K562 (cell line): ENCODE results near the gene CBR4. TPM values are rescaled to one million over a fixed set of nuclear protein-coding genes. Genes with fewer than 3 reads are reported as not detected.

ENCODE experiments used
- ADNP ChIP-seq: fragments of 200-800 bp; sonication (Bioruptor generic); IDR thresholded peaks from 2 replicates; pipeline ENCODE4 v1.6.1; 2016; ENCODE audit warnings: missing genetic modification characterization, missing compliant biosample characterization
- HNRNPK ChIP-seq: fragments of 200-400 bp; formaldehyde crosslinking; IDR thresholded peaks from one replicate; pipeline ENCODE4 v1.6.1; 2018; ENCODE audit warnings: mild to moderate bottlenecking, low read depth, low read length; ENCODE audit not compliant: poor library complexity, severe bottlenecking
- POLR2A ChIP-seq: fragments of 450-650 bp; conservative IDR thresholded peaks from 2 replicates; pipeline ENCODE4 v1.6.1; 2016
- POLR3A ChIP-seq: IDR thresholded peaks from 2 replicates; pipeline ENCODE4 v1.6.1; 2011; ENCODE audit warnings: borderline replicate concordance, mild to moderate bottlenecking, moderate library complexity; ENCODE audit not compliant: insufficient read length, insufficient read depth; ENCODE audit errors: extremely low read depth
- SRF ChIP-seq, 2 experiments: fragments of 250-450, 450-650 bp in 1 of 2; sonication (Bioruptor Pico) in 1 of 2; sonication (generic) in 1 of 2; formaldehyde crosslinking; IDR thresholded peaks; 2 replicates each; pipeline versions ENCODE4 v1.5.0 to v1.5.1; 2020 to 2022; ENCODE audit warnings: mild to moderate bottlenecking in 1 of 2, missing genetic modification reagents in 1 of 2
- polyA plus RNA-seq, 8 experiments: library from polyadenylated mRNA; depleted of rRNA in 4 of 8; stranded (reverse) in 5 of 8; unstranded in 3 of 8; fragments of >200 nt; fragmentation: Nextera tagmentation in 2 of 8; fragmentation: Illumina TruSeq in 1 of 8; extraction: Ambion mirVana in 2 of 8; extraction: Trizol in 1 of 8; gene quantifications; 2 replicates each; pipeline versions ENCODE4 v1.2.1 to v1.2.3, GENCODE V29; 2011 to 2014; ENCODE audit warnings: inconsistent platforms in 1 of 8, missing spikeins in 1 of 8
- total RNA-seq, 7 experiments: library from RNA; depleted of rRNA in 6 of 7; stranded (reverse); fragments of >200 nt in 6 of 7; fragmentation: Illumina TruSeq in 2 of 7; extraction: Trizol in 2 of 7; gene quantifications; 2 replicates each; pipeline versions ENCODE4 v1.2.1 to v1.2.3, GENCODE V29; 2011 to 2021; ENCODE audit warnings: low replicate concordance in 1 of 7
- TF ChIP-seq, protein P1 (sequence below), 3 experiments: fragments of 200-800 bp in 1 of 3; fragments of 250-450 bp in 1 of 3; fragments of 450-650 bp in 1 of 3; sonication (Bioruptor Pico) in 1 of 3; sonication (Bioruptor generic) in 1 of 3; formaldehyde crosslinking in 1 of 3; IDR thresholded peaks; 2 replicates each; pipeline versions ENCODE4 v1.6.1 to v1.8.0; 2016 to 2022; ENCODE audit warnings: mild to moderate bottlenecking in 2 of 3, missing genetic modification characterization in 2 of 3, missing compliant biosample characterization in 1 of 3, moderate library complexity in 1 of 3
- TF ChIP-seq, protein P2 (sequence below), 2 experiments: fragments of 450-650 bp; IDR thresholded peaks; 2 replicates each; pipeline ENCODE4 v1.6.1; 2016
- TF ChIP-seq, protein P3 (sequence below): fragments of 250-450 bp; sonication (Bioruptor Pico); IDR thresholded peaks from 2 replicates; pipeline ENCODE4 v1.4.0; 2020
- TF ChIP-seq, protein P4 (sequence below): fragments of 450-650 bp; IDR thresholded peaks from 2 replicates; pipeline ENCODE4 v1.6.1; 2018; ENCODE audit not compliant: partially characterized antibody
- TF ChIP-seq, protein P5 (sequence below): fragments of 450-650 bp; IDR thresholded peaks from 2 replicates; pipeline ENCODE4 v1.7.1; 2018; ENCODE audit warnings: mild to moderate bottlenecking, low read depth; ENCODE audit not compliant: partially characterized antibody

Gene CBR4
- total and polyA plus RNA-seq, 9 of the 15 experiments (the other 6 are each of a cell fraction or from before 2014, with no cell fraction given): 12.1 to 26.4 (median 18.6) TPM

DNA sequence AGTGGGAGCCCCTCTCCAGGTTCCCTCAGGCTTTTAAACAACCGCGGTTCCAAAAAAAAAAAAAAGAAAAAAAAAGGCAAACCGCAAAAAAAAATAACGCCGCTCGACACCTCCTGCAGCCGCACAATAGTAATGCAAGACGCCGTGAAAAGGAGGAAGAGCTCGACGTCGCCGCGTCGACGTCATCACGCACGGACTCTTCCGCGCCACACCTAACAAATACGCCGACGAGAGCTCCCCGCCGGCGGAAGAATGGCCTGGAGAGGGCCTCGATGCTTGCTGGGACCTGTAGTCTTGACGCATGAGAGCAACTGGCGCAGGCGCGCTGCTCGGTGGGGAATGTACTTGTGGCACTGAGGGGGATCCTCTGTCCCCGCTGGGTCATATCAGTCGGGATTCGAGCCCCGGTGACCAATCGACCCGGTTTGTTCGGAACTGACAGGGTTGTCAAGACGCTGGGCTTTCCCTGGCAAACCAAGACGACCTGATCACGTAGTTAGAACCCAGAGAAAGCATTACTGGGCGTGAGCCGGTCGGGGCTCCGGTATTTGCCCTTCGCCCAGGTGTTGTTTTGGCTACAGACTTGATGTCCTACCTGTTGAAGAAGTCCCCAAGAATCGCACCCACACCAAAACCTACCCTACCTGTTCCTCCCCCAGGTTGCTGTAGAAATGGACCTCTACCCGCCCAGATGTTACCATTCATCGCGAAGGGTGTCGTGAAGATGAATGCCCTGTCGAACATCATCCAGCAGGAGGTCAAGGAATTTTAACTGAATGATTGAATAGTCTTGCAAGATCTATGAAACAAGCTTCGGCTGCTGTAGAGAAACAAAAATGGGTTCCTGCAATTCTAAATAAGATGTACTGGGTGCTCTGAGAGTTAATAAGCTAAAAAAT, at the start of gene CBR4 (continued):
- TF ChIP-seq HNRNPK (no peak), POLR3A (no peak), SRF (CRISPR knock-in tag; IDR thresholded peaks at IDR 0.05) (peak in 1 of 2 experiments; percentile 27; a peak in 1 of 4 replicates), ADNP (tag) (no peak), POLR2A (peak; percentile 94)
- TF ChIP-seq, protein P1, sequence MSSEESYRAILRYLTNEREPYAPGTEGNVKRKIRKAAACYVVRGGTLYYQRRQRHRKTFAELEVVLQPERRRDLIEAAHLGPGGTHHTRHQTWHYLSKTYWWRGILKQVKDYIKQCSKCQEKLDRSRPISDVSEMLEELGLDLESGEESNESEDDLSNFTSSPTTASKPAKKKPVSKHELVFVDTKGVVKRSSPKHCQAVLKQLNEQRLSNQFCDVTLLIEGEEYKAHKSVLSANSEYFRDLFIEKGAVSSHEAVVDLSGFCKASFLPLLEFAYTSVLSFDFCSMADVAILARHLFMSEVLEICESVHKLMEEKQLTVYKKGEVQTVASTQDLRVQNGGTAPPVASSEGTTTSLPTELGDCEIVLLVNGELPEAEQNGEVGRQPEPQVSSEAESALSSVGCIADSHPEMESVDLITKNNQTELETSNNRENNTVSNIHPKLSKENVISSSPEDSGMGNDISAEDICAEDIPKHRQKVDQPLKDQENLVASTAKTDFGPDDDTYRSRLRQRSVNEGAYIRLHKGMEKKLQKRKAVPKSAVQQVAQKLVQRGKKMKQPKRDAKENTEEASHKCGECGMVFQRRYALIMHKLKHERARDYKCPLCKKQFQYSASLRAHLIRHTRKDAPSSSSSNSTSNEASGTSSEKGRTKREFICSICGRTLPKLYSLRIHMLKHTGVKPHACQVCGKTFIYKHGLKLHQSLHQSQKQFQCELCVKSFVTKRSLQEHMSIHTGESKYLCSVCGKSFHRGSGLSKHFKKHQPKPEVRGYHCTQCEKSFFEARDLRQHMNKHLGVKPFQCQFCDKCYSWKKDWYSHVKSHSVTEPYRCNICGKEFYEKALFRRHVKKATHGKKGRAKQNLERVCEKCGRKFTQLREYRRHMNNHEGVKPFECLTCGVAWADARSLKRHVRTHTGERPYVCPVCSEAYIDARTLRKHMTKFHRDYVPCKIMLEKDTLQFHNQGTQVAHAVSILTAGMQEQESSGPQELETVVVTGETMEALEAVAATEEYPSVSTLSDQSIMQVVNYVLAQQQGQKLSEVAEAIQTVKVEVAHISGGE (CRISPR knock-in tag; IDR thresholded peaks at IDR 0.05): peak in 1 of 3 experiments; percentile 69; a peak in 1 of 6 replicates
- TF ChIP-seq, protein P2, sequence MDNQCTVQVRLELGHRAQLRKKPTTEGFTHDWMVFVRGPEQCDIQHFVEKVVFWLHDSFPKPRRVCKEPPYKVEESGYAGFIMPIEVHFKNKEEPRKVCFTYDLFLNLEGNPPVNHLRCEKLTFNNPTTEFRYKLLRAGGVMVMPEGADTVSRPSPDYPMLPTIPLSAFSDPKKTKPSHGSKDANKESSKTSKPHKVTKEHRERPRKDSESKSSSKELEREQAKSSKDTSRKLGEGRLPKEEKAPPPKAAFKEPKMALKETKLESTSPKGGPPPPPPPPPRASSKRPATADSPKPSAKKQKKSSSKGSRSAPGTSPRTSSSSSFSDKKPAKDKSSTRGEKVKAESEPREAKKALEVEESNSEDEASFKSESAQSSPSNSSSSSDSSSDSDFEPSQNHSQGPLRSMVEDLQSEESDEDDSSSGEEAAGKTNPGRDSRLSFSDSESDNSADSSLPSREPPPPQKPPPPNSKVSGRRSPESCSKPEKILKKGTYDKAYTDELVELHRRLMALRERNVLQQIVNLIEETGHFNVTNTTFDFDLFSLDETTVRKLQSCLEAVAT (IDR thresholded peaks at IDR 0.05): peak in 1 of 2 experiments; percentile 93; a peak in 1 of 4 replicates
- TF ChIP-seq, protein P3, sequence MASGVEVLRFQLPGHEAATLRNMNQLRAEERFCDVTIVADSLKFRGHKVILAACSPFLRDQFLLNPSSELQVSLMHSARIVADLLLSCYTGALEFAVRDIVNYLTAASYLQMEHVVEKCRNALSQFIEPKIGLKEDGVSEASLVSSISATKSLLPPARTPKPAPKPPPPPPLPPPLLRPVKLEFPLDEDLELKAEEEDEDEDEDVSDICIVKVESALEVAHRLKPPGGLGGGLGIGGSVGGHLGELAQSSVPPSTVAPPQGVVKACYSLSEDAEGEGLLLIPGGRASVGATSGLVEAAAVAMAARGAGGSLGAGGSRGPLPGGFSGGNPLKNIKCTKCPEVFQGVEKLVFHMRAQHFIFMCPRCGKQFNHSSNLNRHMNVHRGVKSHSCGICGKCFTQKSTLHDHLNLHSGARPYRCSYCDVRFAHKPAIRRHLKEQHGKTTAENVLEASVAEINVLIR: peak; percentile 70; the same call in 1 of the 2 replicates
- TF ChIP-seq, protein P4, sequence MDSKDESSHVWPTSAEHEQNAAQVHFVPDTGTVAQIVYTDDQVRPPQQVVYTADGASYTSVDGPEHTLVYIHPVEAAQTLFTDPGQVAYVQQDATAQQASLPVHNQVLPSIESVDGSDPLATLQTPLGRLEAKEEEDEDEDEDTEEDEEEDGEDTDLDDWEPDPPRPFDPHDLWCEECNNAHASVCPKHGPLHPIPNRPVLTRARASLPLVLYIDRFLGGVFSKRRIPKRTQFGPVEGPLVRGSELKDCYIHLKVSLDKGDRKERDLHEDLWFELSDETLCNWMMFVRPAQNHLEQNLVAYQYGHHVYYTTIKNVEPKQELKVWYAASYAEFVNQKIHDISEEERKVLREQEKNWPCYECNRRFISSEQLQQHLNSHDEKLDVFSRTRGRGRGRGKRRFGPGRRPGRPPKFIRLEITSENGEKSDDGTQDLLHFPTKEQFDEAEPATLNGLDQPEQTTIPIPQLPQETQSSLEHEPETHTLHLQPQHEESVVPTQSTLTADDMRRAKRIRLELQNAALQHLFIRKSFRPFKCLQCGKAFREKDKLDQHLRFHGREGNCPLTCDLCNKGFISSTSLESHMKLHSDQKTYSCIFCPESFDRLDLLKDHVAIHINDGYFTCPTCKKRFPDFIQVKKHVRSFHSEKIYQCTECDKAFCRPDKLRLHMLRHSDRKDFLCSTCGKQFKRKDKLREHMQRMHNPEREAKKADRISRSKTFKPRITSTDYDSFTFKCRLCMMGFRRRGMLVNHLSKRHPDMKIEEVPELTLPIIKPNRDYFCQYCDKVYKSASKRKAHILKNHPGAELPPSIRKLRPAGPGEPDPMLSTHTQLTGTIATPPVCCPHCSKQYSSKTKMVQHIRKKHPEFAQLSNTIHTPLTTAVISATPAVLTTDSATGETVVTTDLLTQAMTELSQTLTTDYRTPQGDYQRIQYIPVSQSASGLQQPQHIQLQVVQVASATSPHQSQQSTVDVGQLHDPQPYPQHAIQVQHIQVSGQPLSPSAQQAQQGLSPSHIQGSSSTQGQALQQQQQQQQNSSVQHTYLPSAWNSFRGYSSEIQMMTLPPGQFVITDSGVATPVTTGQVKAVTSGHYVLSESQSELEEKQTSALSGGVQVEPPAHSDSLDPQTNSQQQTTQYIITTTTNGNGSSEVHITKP: peak; percentile 75
- TF ChIP-seq, protein P5, sequence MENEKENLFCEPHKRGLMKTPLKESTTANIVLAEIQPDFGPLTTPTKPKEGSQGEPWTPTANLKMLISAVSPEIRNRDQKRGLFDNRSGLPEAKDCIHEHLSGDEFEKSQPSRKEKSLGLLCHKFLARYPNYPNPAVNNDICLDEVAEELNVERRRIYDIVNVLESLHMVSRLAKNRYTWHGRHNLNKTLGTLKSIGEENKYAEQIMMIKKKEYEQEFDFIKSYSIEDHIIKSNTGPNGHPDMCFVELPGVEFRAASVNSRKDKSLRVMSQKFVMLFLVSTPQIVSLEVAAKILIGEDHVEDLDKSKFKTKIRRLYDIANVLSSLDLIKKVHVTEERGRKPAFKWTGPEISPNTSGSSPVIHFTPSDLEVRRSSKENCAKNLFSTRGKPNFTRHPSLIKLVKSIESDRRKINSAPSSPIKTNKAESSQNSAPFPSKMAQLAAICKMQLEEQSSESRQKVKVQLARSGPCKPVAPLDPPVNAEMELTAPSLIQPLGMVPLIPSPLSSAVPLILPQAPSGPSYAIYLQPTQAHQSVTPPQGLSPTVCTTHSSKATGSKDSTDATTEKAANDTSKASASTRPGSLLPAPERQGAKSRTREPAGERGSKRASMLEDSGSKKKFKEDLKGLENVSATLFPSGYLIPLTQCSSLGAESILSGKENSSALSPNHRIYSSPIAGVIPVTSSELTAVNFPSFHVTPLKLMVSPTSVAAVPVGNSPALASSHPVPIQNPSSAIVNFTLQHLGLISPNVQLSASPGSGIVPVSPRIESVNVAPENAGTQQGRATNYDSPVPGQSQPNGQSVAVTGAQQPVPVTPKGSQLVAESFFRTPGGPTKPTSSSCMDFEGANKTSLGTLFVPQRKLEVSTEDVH: peak; percentile 70
